ENCODE measurements around the gene GTF3A. TPM values are rescaled to one million over a fixed set of nuclear protein-coding genes. Genes with fewer than 3 reads are reported as not detected.

The GTF3A gene
- total and polyA plus RNA-seq, 2 of the 8 experiments (the other 6 are each of a cell fraction or from before 2014, with no cell fraction given) = 41.6 to 96.5 TPM

- Histone ChIP-seq H2BK12ac (ENCODE audit: low read depth, low read length) (no peak overlapping the region), H3K4ac (replicated peaks; ENCODE audit: insufficient read length, low read depth, low read length) (no peak overlapping the region), H2BK120ac (replicated peaks; ENCODE audit: low read depth, low read length) (no peak overlapping the region), H3K36me3 (ENCODE audit: control insufficient read depth in 2 of 4, insufficient read depth in 4 of 4, low read length in 3 of 4) (peaks cover 13 to 38% (median 35%) of the 10 kb centered on the region in 4 experiments), H3K4me1 (replicated peaks in 1 of 4; ENCODE audit: control insufficient read depth in 3 of 4, insufficient read depth in 4 of 4, low read length in 3 of 4) (peaks cover 0 to 4% (median 0%) of the 10 kb centered on the region in 4 experiments; a peak in 1 of 7 replicates), H4K5ac (ENCODE audit: insufficient read length, low read depth, low read length) (no peak overlapping the region), H2AFZ (ENCODE audit: low read length) (no peak overlapping the region), H3K23ac (ENCODE audit: insufficient read length) (no peak overlapping the region), H3K14ac (ENCODE audit: insufficient read length) (no peak overlapping the region), H2AK5ac (ENCODE audit: low read depth, low read length) (no peak overlapping the region), H3K27ac (ENCODE audit: low read depth, low read length) (no peak overlapping the region), H2BK5ac (ENCODE audit: low read depth, low read length) (no peak overlapping the region), H3K4me3 (ENCODE audit: extremely low read depth in 1 of 4, insufficient read depth in 2 of 4, low read depth in 3 of 4, low read length in 4 of 4) (no peak overlapping the region), H3K4me2 (ENCODE audit: insufficient read depth in 1 of 2, low read depth in 2 of 2, low read length in 2 of 2) (no peak overlapping the region), H4K8ac (ENCODE audit: extremely low read depth, insufficient read depth, low read length) (no peak overlapping the region), H4K91ac (replicated peaks; ENCODE audit: insufficient read length, low read length) (no peak overlapping the region), H2BK15ac (ENCODE audit: low read length) (no peak overlapping the region), H3K56ac (replicated peaks; ENCODE audit: insufficient read length, low read depth, low read length) (no peak overlapping the region), H3K23me2 (ENCODE audit: low read depth, low read length) (no peaks in the 10 kb centered on the region), H3K18ac (ENCODE audit: extremely low read depth, low read length) (no peak overlapping the region), H3K27me3 (replicated peaks in 1 of 4; ENCODE audit: control insufficient read depth in 3 of 4, extremely low read depth in 1 of 4, insufficient read depth in 3 of 4, low read length in 3 of 4) (no peaks in the 10 kb centered on the region), H4K20me1 (replicated peaks in 1 of 2; ENCODE audit: control insufficient read depth in 1 of 2, insufficient read depth in 2 of 2, low read length in 2 of 2) (peaks cover 0 to 4% of the 10 kb centered on the region in 2 experiments), H3K79me1 (ENCODE audit: low read depth, low read length) (no peaks in the 10 kb centered on the region; the same call in 1 of the 2 replicates), H3K9me3 (ENCODE audit: insufficient read depth in 2 of 2, low read depth in 1 of 2, low read length in 1 of 2) (no peaks in the 10 kb centered on the region; a peak in 1 of 4 replicates), H3K9ac (replicated peaks in 1 of 4; ENCODE audit: extremely low read depth in 1 of 4, low read depth in 3 of 4, low read length in 3 of 4) (no peak overlapping the region), H2BK20ac (ENCODE audit: low read length) (no peak overlapping the region), H3K79me2 (ENCODE audit: control insufficient read depth in 1 of 2, insufficient read depth in 2 of 2, low read length in 2 of 2) (no peaks in the 10 kb centered on the region)
- FAIRE-seq = no peak
- ChIA-PET CTCF (ENCODE audit: partially characterized antibody) (interaction anchor here (2.1 kb wide), 1 partner anchor 12 kb away, joined by 7 read pairs; no protein-coding TSS in a partner anchor), POLR2A (ENCODE audit: partially characterized antibody) (interaction anchor here (0.6 to 0.9 kb wide), 2 partner anchors 8 to 13 kb away, joined by 3 read pairs; no protein-coding TSS in a partner anchor)
- 81% methylated on average over 2 of the region's 2 CpGs; no CpG with 5 or more reads in 1 of the 2 experiments for WGBS, 2 experiments (ENCODE audit: extremely low coverage in 1 of 2, insufficient coverage in 1 of 2, insufficient read length in 1 of 2, insufficient replicate concordance in 2 of 2, low coverage in 1 of 2, low lambda C conversion rate in 2 of 2, missing lambda C conversion rate in 1 of 2)
- no peak for DNase-seq (ENCODE audit: low read depth in 1 of 2, low spot score in 2 of 2)
- no peak for TF ChIP-seq BCL11A (IDR thresholded peaks at IDR 0.05; ENCODE audit: low read depth in 2 of 2, low read length in 2 of 2)
- no peak for TF ChIP-seq CBX5 (IDR thresholded peaks at IDR 0.05; ENCODE audit: low read depth, low read length)
- no peak for TF ChIP-seq USF2 (IDR thresholded peaks at IDR 0.05; ENCODE audit: low read length)
- no peak for TF ChIP-seq TAF7 (optimal IDR thresholded peaks at IDR 0.05; ENCODE audit: borderline replicate concordance, low read depth, low read length)
- no peak for TF ChIP-seq SP4 (IDR thresholded peaks at IDR 0.05; ENCODE audit: low read length)
- TF ChIP-seq ATF3 (IDR thresholded peaks at IDR 0.05; ENCODE audit: insufficient read depth, low read depth, low read length) = no peak
- no peak for TF ChIP-seq SIN3A (conservative IDR thresholded peaks at IDR 0.05 in 1 of 2, IDR thresholded peaks at IDR 0.05 in 1 of 2; ENCODE audit: low read depth in 1 of 2, low read length in 2 of 2)
Measured at GRCh38 chr13:27437126-27437525, 12.7 kb downstream of the GTF3A start.
